ENCODE results near the gene NEDD4L.

NEDD4L gene

GRCh38 chr18:58205443-58206160 lies 161.6 kb downstream of the NEDD4L start:
- DNase-seq (ENCODE audit: extremely low read depth in 1 of 2, low read depth in 1 of 2), result no peak

- DNase-seq (ENCODE audit: extremely low read depth in 1 of 2, low read depth in 1 of 2), result no peak
Measured at GRCh38 chr18:58207520-58208152, 163.6 kb downstream of the NEDD4L start.

- no peak for DNase-seq (ENCODE audit: extremely low read depth in 1 of 2, low read depth in 1 of 2)
Measured at GRCh38 chr18:58208207-58208932, 164.3 kb downstream of the NEDD4L start.

GRCh38 chr18:58209326-58209725 lies 165.3 kb downstream of the NEDD4L start:
- no peak for DNase-seq (ENCODE audit: extremely low read depth in 1 of 2, low read depth in 1 of 2)

GRCh38 chr18:58211510-58211909 lies 167.5 kb downstream of the NEDD4L start:
- no peak for DNase-seq (ENCODE audit: extremely low read depth in 1 of 2, low read depth in 1 of 2)

- DNase-seq (ENCODE audit: extremely low read depth in 1 of 2, low read depth in 1 of 2), result no peak
Measured at GRCh38 chr18:58212274-58212673, 168.2 kb downstream of the NEDD4L start.

- no peak for DNase-seq (ENCODE audit: extremely low read depth in 1 of 2, low read depth in 1 of 2)
Measured at GRCh38 chr18:58213440-58213839, 169.4 kb downstream of the NEDD4L start.

- no peak for DNase-seq (ENCODE audit: extremely low read depth in 1 of 2, low read depth in 1 of 2)
Measured at GRCh38 chr18:58215011-58215410, 171.0 kb downstream of the NEDD4L start.

- DNase-seq (ENCODE audit: extremely low read depth in 1 of 2, low read depth in 1 of 2), result no peak
Measured at GRCh38 chr18:58216071-58216481, 172.1 kb downstream of the NEDD4L start.

- DNase-seq (ENCODE audit: extremely low read depth in 1 of 2, low read depth in 1 of 2), result no peak
Measured at GRCh38 chr18:58217052-58217451, 173.0 kb downstream of the NEDD4L start.

GRCh38 chr18:58218117-58218516 lies 174.1 kb downstream of the NEDD4L start:
- no peak for DNase-seq (ENCODE audit: extremely low read depth in 1 of 2, low read depth in 1 of 2)

GRCh38 chr18:58221060-58221725 lies 177.2 kb downstream of the NEDD4L start:
- DNase-seq (ENCODE audit: extremely low read depth in 1 of 2, low read depth in 1 of 2), result no peak

GRCh38 chr18:58222432-58223125 lies 178.6 kb downstream of the NEDD4L start:
- DNase-seq (ENCODE audit: extremely low read depth in 1 of 2, low read depth in 1 of 2), result no peak

GRCh38 chr18:58223717-58224424 lies 179.8 kb downstream of the NEDD4L start:
- DNase-seq (ENCODE audit: extremely low read depth in 1 of 2, low read depth in 1 of 2), result no peak

- DNase-seq (ENCODE audit: extremely low read depth in 1 of 2, low read depth in 1 of 2), result no peak
Measured at GRCh38 chr18:58224425-58224750, 180.4 kb downstream of the NEDD4L start.

- DNase-seq (ENCODE audit: extremely low read depth in 1 of 2, low read depth in 1 of 2), result peak in 1 of 2 donors; percentile 25
Measured at GRCh38 chr18:58225101-58225500, 181.1 kb downstream of the NEDD4L start.

GRCh38 chr18:58226429-58226828 lies 182.4 kb downstream of the NEDD4L start:
- DNase-seq (ENCODE audit: extremely low read depth in 1 of 2, low read depth in 1 of 2), result no peak

- no peak for DNase-seq (ENCODE audit: extremely low read depth in 1 of 2, low read depth in 1 of 2)
Measured at GRCh38 chr18:58227361-58227930, 183.4 kb downstream of the NEDD4L start.

- no peak for DNase-seq (ENCODE audit: extremely low read depth in 1 of 2, low read depth in 1 of 2)
Measured at GRCh38 chr18:58228176-58228575, 184.2 kb downstream of the NEDD4L start.

GRCh38 chr18:58228762-58229161 lies 184.7 kb downstream of the NEDD4L start:
- no peak for DNase-seq (ENCODE audit: extremely low read depth in 1 of 2, low read depth in 1 of 2)
